ENCODE results near the gene GRAP2. TPM values are rescaled to one million over a fixed set of nuclear protein-coding genes. Genes with fewer than 3 reads are reported as not detected.

The GRAP2 gene
- total and polyA plus RNA-seq, 9 of the 15 experiments (the other 6 are each of a cell fraction or from before 2014, with no cell fraction given) = 4.8 to 88.7 (median 60.4) TPM

DNA sequence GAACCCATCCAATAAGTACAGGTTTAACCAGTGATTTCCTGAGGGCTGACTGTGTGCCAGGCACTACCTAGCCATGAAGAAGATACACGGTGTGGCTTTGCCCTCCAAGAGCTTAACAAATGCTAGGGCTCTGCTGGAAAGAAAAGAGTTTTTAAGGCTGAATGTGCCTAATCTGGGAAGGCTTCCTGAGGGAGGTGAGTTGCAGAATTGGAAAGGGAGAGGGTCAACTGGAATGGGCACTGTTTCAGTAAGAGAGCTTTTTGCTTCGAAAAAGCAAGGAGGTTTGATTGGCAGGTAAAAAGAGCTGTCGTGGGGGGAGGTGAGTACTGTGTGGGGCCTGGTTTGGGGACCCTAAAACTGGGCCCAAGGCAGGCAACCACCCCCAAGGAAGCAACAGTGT lies 96.5 kb downstream of the GRAP2 start:
- no peaks in the 10 kb centered on the region for H3K27me3 ChIP-seq (ENCODE audit: control insufficient read depth in 2 of 2, insufficient read depth in 2 of 2, low read length in 2 of 2)
- ATAC-seq (no peak), DNase-seq (ENCODE audit: extremely low read depth in 1 of 4, low spot score in 3 of 4) (no peak), FAIRE-seq (no peak)
- no peak overlapping the region for H2AFZ ChIP-seq (ENCODE audit: low read depth, low read length)
- H3K4me1 ChIP-seq (replicated peaks in 1 of 2; ENCODE audit: control insufficient read depth in 2 of 2, insufficient read depth in 2 of 2, low read length in 2 of 2) = peaks cover 48 to 56% of the 10 kb centered on the region in 2 experiments
- POLR2A ChIA-PET = interaction anchor here (0.6 to 1.5 kb wide), 2 partner anchors 26 to 70 kb away, joined by 4 to 6 read pairs; no protein-coding TSS in a partner anchor
- intact Hi-C loops (cut with micrococcal nuclease) (loop anchor here (5.0 kb wide), 1 partner anchor 65 kb away; no protein-coding TSS in a partner anchor), in situ Hi-C loops (cut with MboI) (no loop called here)
- CTCF ChIA-PET (ENCODE audit: low intra/inter-chr PET ratio) = no interaction called here
- H3K79me2 ChIP-seq (ENCODE audit: control insufficient read depth, insufficient read depth, low read length) = no peaks in the 10 kb centered on the region
- H3K4me3 ChIP-seq = no peak overlapping the region
- H3K9me1 ChIP-seq (ENCODE audit: control insufficient read depth, insufficient read depth, low read length) = no peaks in the 10 kb centered on the region
- H3K36me3 ChIP-seq (ENCODE audit: control insufficient read depth, insufficient read depth, low read length) = no peaks in the 10 kb centered on the region
- no peak overlapping the region for H3K4me2 ChIP-seq (ENCODE audit: insufficient read depth, low read length)
- H3K27ac ChIP-seq (ENCODE audit: extremely low read depth, low read depth, low read length) = no peak overlapping the region
- H3K9ac ChIP-seq (ENCODE audit: insufficient read depth in 1 of 2, low read depth in 2 of 2, low read length in 2 of 2) = no peak overlapping the region; a peak in 1 of 4 replicates
- 78% methylated on average over 3 of the region's 3 CpGs for WGBS (ENCODE audit: insufficient coverage, low coverage, missing lambda C conversion rate)
- BruUV-seq (replicated peaks) = no TSS peak
- no peaks in the 10 kb centered on the region for H4K20me1 ChIP-seq (replicated peaks; ENCODE audit: control insufficient read depth, insufficient read depth, low read length)
- H3K9me3 ChIP-seq (replicated peaks; ENCODE audit: control insufficient read depth, insufficient read depth, low read depth, low read length) = no peaks in the 10 kb centered on the region
- TF ChIP-seq ZNF134 (CRISPR knock-in tag; conservative IDR thresholded peaks at IDR 0.05) (no peak), ZFP36 (IDR thresholded peaks at IDR 0.05; ENCODE audit: low read depth, low read length, partially characterized antibody) (peak; percentile 88), SMARCB1 (IDR thresholded peaks at IDR 0.05; ENCODE audit: insufficient read length, low read depth) (no peak), CBX5 (IDR thresholded peaks at IDR 0.05; ENCODE audit: borderline replicate concordance, low read depth) (no peak), ZKSCAN1 (IDR thresholded peaks at IDR 0.05; ENCODE audit: low read depth, low read length) (no peak), CHD4 (IDR thresholded peaks at IDR 0.05; ENCODE audit: insufficient read depth, insufficient replicate concordance, low read depth, low read length, poor library complexity, severe bottlenecking) (no peak), RFX1 (IDR thresholded peaks at IDR 0.05) (no peak), NBN (IDR thresholded peaks at IDR 0.05; ENCODE audit: low read depth) (no peak)
- TF ChIP-seq, protein P1, sequence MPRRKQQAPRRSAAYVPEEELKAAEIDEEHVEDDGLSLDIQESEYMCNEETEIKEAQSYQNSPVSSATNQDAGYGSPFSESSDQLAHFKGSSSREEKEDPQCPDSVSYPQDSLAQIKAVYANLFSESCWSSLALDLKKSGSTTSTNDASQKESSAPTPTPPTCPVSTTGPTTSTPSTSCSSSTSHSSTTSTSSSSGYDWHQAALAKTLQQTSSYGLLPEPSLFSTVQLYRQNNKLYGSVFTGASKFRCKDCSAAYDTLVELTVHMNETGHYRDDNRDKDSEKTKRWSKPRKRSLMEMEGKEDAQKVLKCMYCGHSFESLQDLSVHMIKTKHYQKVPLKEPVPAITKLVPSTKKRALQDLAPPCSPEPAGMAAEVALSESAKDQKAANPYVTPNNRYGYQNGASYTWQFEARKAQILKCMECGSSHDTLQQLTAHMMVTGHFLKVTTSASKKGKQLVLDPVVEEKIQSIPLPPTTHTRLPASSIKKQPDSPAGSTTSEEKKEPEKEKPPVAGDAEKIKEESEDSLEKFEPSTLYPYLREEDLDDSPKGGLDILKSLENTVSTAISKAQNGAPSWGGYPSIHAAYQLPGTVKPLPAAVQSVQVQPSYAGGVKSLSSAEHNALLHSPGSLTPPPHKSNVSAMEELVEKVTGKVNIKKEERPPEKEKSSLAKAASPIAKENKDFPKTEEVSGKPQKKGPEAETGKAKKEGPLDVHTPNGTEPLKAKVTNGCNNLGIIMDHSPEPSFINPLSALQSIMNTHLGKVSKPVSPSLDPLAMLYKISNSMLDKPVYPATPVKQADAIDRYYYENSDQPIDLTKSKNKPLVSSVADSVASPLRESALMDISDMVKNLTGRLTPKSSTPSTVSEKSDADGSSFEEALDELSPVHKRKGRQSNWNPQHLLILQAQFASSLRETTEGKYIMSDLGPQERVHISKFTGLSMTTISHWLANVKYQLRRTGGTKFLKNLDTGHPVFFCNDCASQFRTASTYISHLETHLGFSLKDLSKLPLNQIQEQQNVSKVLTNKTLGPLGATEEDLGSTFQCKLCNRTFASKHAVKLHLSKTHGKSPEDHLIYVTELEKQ (CRISPR knock-in tag; IDR thresholded peaks at IDR 0.05) = no peak
- TF ChIP-seq, protein P2, sequence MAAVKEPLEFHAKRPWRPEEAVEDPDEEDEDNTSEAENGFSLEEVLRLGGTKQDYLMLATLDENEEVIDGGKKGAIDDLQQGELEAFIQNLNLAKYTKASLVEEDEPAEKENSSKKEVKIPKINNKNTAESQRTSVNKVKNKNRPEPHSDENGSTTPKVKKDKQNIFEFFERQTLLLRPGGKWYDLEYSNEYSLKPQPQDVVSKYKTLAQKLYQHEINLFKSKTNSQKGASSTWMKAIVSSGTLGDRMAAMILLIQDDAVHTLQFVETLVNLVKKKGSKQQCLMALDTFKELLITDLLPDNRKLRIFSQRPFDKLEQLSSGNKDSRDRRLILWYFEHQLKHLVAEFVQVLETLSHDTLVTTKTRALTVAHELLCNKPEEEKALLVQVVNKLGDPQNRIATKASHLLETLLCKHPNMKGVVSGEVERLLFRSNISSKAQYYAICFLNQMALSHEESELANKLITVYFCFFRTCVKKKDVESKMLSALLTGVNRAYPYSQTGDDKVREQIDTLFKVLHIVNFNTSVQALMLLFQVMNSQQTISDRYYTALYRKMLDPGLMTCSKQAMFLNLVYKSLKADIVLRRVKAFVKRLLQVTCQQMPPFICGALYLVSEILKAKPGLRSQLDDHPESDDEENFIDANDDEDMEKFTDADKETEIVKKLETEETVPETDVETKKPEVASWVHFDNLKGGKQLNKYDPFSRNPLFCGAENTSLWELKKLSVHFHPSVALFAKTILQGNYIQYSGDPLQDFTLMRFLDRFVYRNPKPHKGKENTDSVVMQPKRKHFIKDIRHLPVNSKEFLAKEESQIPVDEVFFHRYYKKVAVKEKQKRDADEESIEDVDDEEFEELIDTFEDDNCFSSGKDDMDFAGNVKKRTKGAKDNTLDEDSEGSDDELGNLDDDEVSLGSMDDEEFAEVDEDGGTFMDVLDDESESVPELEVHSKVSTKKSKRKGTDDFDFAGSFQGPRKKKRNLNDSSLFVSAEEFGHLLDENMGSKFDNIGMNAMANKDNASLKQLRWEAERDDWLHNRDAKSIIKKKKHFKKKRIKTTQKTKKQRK (IDR thresholded peaks at IDR 0.05; ENCODE audit: borderline replicate concordance, low read depth, low read length) = no peak
- TF ChIP-seq, protein P3, sequence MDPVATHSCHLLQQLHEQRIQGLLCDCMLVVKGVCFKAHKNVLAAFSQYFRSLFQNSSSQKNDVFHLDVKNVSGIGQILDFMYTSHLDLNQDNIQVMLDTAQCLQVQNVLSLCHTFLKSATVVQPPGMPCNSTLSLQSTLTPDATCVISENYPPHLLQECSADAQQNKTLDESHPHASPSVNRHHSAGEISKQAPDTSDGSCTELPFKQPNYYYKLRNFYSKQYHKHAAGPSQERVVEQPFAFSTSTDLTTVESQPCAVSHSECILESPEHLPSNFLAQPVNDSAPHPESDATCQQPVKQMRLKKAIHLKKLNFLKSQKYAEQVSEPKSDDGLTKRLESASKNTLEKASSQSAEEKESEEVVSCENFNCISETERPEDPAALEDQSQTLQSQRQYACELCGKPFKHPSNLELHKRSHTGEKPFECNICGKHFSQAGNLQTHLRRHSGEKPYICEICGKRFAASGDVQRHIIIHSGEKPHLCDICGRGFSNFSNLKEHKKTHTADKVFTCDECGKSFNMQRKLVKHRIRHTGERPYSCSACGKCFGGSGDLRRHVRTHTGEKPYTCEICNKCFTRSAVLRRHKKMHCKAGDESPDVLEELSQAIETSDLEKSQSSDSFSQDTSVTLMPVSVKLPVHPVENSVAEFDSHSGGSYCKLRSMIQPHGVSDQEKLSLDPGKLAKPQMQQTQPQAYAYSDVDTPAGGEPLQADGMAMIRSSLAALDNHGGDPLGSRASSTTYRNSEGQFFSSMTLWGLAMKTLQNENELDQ (CRISPR knock-in tag; IDR thresholded peaks at IDR 0.05; ENCODE audit: borderline replicate concordance) = no peak
- TF ChIP-seq, protein P4, sequence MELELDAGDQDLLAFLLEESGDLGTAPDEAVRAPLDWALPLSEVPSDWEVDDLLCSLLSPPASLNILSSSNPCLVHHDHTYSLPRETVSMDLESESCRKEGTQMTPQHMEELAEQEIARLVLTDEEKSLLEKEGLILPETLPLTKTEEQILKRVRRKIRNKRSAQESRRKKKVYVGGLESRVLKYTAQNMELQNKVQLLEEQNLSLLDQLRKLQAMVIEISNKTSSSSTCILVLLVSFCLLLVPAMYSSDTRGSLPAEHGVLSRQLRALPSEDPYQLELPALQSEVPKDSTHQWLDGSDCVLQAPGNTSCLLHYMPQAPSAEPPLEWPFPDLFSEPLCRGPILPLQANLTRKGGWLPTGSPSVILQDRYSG (tag; conservative IDR thresholded peaks at IDR 0.05; ENCODE audit: low read depth) = no peak

Data from K562 (cell line).